ENCODE data around the gene EFCAB10.
"Not testable (repeated sequence)": the region's sequence is repeated elsewhere in the genome, so short reads cannot be mapped to it uniquely, and the experiment has no call there.

Gene EFCAB10

GRCh38 chr7:105599080-105599479 is 17.8 kb upstream of the EFCAB10 start:
- not testable (repeated sequence) for DNase-seq (ENCODE audit: low spot score)

- DNase-seq (ENCODE audit: low spot score): no peak
Measured at GRCh38 chr7:105596866-105597265, 15.6 kb upstream of the EFCAB10 start.

- DNase-seq (ENCODE audit: low spot score): no peak
Measured at GRCh38 chr7:105594034-105594433, 12.7 kb upstream of the EFCAB10 start.

- no peak for DNase-seq (ENCODE audit: low spot score)
Measured at GRCh38 chr7:105591522-105591921, 10.2 kb upstream of the EFCAB10 start.

- DNase-seq (ENCODE audit: low spot score): no peak
Measured at GRCh38 chr7:105590793-105591192, 9.5 kb upstream of the EFCAB10 start.

GRCh38 chr7:105589356-105590077 is 8.2 kb upstream of the EFCAB10 start:
- DNase-seq (ENCODE audit: low spot score): peak; percentile 67

- no peak for DNase-seq (ENCODE audit: low spot score)
Measured at GRCh38 chr7:105587909-105588635, 6.8 kb upstream of the EFCAB10 start.

GRCh38 chr7:105585850-105586500 is 4.7 kb upstream of the EFCAB10 start:
- DNase-seq (ENCODE audit: low spot score): no peak

- no peak for DNase-seq (ENCODE audit: low spot score)
Measured at GRCh38 chr7:105584165-105584564, 2.9 kb upstream of the EFCAB10 start.

GRCh38 chr7:105583061-105583460 is 1.8 kb upstream of the EFCAB10 start:
- no peak for DNase-seq (ENCODE audit: low spot score)

- no peak for DNase-seq (ENCODE audit: low spot score)
Measured at GRCh38 chr7:105580022-105580740, 1.1 kb downstream of the EFCAB10 start.

GRCh38 chr7:105578496-105578895 is 2.8 kb downstream of the EFCAB10 start:
- no peak for DNase-seq (ENCODE audit: low spot score)

- DNase-seq (ENCODE audit: low spot score): no peak
Measured at GRCh38 chr7:105577251-105577650, 4.0 kb downstream of the EFCAB10 start.

- no peak for DNase-seq (ENCODE audit: low spot score)
Measured at GRCh38 chr7:105571891-105572290, 9.4 kb downstream of the EFCAB10 start.

GRCh38 chr7:105567821-105568220 is 13.5 kb downstream of the EFCAB10 start:
- no peak for DNase-seq (ENCODE audit: low spot score)

- no peak for DNase-seq (ENCODE audit: low spot score)
Measured at GRCh38 chr7:105567024-105567423, 14.3 kb downstream of the EFCAB10 start.

GRCh38 chr7:105565190-105565589 is 16.1 kb downstream of the EFCAB10 start:
- DNase-seq (ENCODE audit: low spot score): no peak

- no peak for DNase-seq (ENCODE audit: low spot score)
Measured at GRCh38 chr7:105559926-105560325, 21.4 kb downstream of the EFCAB10 start.

- no peak for DNase-seq (ENCODE audit: low spot score)
Measured at GRCh38 chr7:105538339-105538738, 43.0 kb downstream of the EFCAB10 start.

- no peak for DNase-seq (ENCODE audit: low spot score)
Measured at GRCh38 chr7:105532709-105533460, 48.4 kb downstream of the EFCAB10 start.

- peak; percentile 93 for DNase-seq (ENCODE audit: low spot score)
Measured at GRCh38 chr7:105531792-105532671, 49.3 kb downstream of the EFCAB10 start, which contains the start of gene RINT1. TSS of gene RINT1 (plus strand) at chr7:105532201. CDS start at chr7:105532316, 115 bp downstream.
